Measurements from ENCODE around the gene CACNB4. TPM values are rescaled to one million over a fixed set of nuclear protein-coding genes. Genes with fewer than 3 reads are reported as not detected.

Gene CACNB4
- total RNA-seq, 4 donors from 2014 or later: 3.5 to 4.8 (median 4.3) TPM

- no peaks in the 10 kb centered on the region for H3K27me3 ChIP-seq
- H3K9me3 ChIP-seq: peaks cover 0 to 5% (median 0%) of the 10 kb centered on the region in 4 donors
- no peak for DNase-seq (ENCODE audit: low spot score in 2 of 2)
- peaks cover 0 to 11% (median 2%) of the 10 kb centered on the region in 4 donors for H3K4me1 ChIP-seq
- H3K4me3 ChIP-seq: no peak overlapping the region
- H3K36me3 ChIP-seq: peaks cover 0 to 38% (median 2%) of the 10 kb centered on the region in 3 donors
- WGBS, 2 donors: 94 to 96% methylated on average over 9 of the region's 9 CpGs
- TF ChIP-seq POLR2A (IDR thresholded peaks at IDR 0.05) (no peak), CTCF (IDR thresholded peaks at IDR 0.05) (no peak), EP300 (IDR thresholded peaks at IDR 0.05) (no peak)
- no peak overlapping the region for H3K27ac ChIP-seq
These were observed 282.9 kb downstream of the CACNB4 start for GRCh38 chr2:151815821-151816489.

- Histone ChIP-seq H3K27ac (no peak overlapping the region), H3K36me3 (peaks cover 5 to 71% (median 5%) of the 10 kb centered on the region in 3 donors), H3K27me3 (no peaks in the 10 kb centered on the region), H3K4me1 (peaks cover 0 to 14% (median 0%) of the 10 kb centered on the region in 4 donors), H3K4me3 (no peak overlapping the region), H3K9me3 (peaks cover 0 to 5% (median 0%) of the 10 kb centered on the region in 4 donors)
- no peak for TF ChIP-seq EP300 (IDR thresholded peaks at IDR 0.05)
- no peak for TF ChIP-seq POLR2A (IDR thresholded peaks at IDR 0.05)
- TF ChIP-seq CTCF (IDR thresholded peaks at IDR 0.05): no peak
- WGBS, 2 donors: 79 to 90% methylated on average over 1 of the region's 1 CpG
- no peak for DNase-seq (ENCODE audit: low spot score in 2 of 2)
These were observed 288.4 kb downstream of the CACNB4 start for GRCh38 chr2:151810489-151810888.

GRCh38 chr2:151809073-151809383 is 289.8 kb downstream of the CACNB4 start:
- Histone ChIP-seq H3K36me3 (peaks cover 3 to 68% (median 8%) of the 10 kb centered on the region in 3 donors), H3K27me3 (no peaks in the 10 kb centered on the region), H3K9me3 (peaks cover 0 to 5% (median 0%) of the 10 kb centered on the region in 4 donors), H3K4me1 (peaks cover 0 to 14% (median 0%) of the 10 kb centered on the region in 4 donors), H3K27ac (no peak overlapping the region), H3K4me3 (no peak overlapping the region)
- TF ChIP-seq CTCF (IDR thresholded peaks at IDR 0.05) (no peak), EP300 (IDR thresholded peaks at IDR 0.05) (no peak), POLR2A (IDR thresholded peaks at IDR 0.05) (no peak)
- no peak for DNase-seq (ENCODE audit: low spot score in 2 of 2)
- WGBS, 2 donors: 62 to 64% methylated on average over 1 of the region's 1 CpG

GRCh38 chr2:151808258-151809072 is 290.4 kb downstream of the CACNB4 start:
- Histone ChIP-seq H3K4me1 (peaks cover 0 to 14% (median 0%) of the 10 kb centered on the region in 4 donors), H3K27ac (no peak overlapping the region), H3K4me3 (no peak overlapping the region), H3K36me3 (peaks cover 3 to 65% (median 8%) of the 10 kb centered on the region in 3 donors), H3K9me3 (peaks cover 0 to 5% (median 0%) of the 10 kb centered on the region in 4 donors), H3K27me3 (no peaks in the 10 kb centered on the region)
- WGBS, 2 donors: 86 to 90% methylated on average over 5 of the region's 5 CpGs
- TF ChIP-seq CTCF (IDR thresholded peaks at IDR 0.05) (peak; percentile 16 to 54 (median 34)), POLR2A (IDR thresholded peaks at IDR 0.05) (no peak)
- DNase-seq (ENCODE audit: low spot score in 2 of 2): no peak

- TF ChIP-seq POLR2A (IDR thresholded peaks at IDR 0.05) (no peak), CTCF (IDR thresholded peaks at IDR 0.05) (no peak), EP300 (IDR thresholded peaks at IDR 0.05) (no peak)
- peaks cover 0 to 14% (median 0%) of the 10 kb centered on the region in 4 donors for H3K4me1 ChIP-seq
- peaks cover 6 to 60% (median 8%) of the 10 kb centered on the region in 3 donors for H3K36me3 ChIP-seq
- no peaks in the 10 kb centered on the region for H3K27me3 ChIP-seq
- no peak overlapping the region for H3K4me3 ChIP-seq
- H3K27ac ChIP-seq: no peak overlapping the region
- H3K9me3 ChIP-seq: no peaks in the 10 kb centered on the region
- no peak for DNase-seq (ENCODE audit: low spot score in 2 of 2)
These were observed 292.9 kb downstream of the CACNB4 start for GRCh38 chr2:151805961-151806360.

Data from tibial nerve (tissue), 4 donors.